ENCODE results near the gene EFNA3.
"Not testable (repeated sequence)": the region's sequence is repeated elsewhere in the genome, so short reads cannot be mapped to it uniquely, and the experiment has no call there.

EFNA3 gene

DNA sequence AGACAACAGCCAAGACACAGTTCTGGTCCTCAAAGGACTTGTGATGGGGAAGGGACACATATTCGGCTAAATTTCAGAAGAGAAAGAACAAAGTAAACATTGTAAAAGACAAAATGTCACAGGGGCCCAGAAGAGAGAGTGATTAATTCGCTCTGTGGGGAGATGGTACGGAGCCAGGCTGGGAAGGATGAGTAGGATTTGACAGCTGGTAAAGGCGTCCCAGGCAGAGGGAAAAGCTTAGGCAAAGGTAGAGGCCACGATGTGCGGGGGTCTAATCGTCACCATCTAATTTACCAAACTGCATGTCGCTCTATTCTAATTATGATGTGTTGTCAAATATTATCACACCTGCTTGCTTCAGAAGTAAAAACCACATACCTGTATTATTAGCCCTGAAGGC, 31.7 kb downstream of the EFNA3 start:
- DNase-seq (ENCODE audit: low read depth in 2 of 2) = no peak

DNA sequence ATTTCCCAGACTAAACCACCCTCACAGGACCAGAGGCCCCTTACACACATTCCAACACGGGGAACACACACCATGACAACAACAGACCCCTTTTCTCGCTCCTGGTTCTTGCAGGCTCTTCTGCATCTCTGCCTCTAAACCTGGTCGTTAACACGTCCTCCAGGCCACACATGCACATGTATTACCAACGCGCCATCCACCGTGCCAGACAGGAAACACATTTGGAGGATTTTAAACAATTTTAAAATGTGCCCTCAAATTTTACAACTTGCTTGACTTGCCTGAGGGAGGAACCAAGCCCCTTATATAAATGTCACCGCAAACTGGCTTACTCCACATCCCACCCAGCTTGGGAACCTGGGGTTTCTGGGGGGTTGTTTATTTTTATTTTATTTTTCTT, 32.2 kb downstream of the EFNA3 start:
- DNase-seq (ENCODE audit: low read depth in 2 of 2) = no peak

DNA sequence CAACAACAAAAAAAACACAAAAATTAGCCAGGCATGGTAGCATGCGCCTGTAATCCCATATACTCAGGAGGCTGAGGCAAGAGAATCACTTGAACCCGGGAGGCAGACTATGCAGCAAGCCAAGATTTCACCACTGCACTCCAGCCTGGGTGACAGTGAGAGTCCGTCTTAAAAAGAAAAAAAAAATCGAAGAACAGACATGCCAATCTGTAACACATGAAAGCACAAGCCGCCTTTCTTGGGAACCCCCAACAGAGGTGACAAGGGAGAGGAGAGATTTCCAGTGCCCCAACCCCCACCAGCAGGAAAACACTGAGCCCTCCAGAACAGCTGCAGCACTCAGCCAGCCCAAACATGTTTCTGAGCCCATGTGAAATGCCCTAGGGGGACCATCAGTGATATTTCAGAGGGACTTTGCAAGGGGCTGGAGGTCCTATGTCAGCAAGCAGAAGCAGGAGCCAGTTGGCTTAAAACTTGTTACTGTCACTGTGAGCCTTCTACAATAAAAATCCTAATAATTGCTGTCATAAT, 34.9 kb downstream of the EFNA3 start:
- DNase-seq (ENCODE audit: low read depth in 2 of 2) = no peak

DNA sequence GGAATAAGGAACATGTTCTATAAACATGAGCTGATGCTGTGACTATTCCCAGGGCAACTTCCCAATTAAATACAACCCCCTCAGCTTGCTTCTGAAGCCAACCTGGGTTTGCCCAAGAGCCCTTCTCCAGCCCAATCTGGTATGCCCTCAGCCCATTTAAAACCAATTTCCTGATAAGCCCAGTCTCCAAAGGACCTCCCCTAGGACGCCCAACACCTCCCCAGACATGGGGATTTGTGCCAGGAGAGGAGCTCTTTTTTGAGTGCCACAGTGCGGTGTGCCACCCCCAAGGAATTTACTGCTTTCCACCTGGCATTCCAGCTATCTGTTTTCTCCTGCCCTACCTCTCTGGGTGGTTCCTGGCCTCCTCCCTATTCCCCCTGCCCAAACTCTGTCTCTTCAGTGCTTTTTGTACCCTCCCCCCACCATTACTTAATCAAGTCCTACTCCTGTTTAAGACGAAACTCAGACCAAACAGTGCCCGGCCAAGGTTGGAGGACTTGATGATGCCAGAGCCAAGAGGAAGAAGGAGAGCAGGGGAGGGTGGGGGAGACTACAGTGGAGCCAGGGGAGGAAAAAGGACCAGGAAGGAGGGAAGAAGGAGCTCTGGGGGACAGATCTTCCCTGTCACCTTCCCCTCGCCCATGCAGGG, 37.6 kb downstream of the EFNA3 start:
- no peak for DNase-seq (ENCODE audit: low read depth in 2 of 2)

DNA sequence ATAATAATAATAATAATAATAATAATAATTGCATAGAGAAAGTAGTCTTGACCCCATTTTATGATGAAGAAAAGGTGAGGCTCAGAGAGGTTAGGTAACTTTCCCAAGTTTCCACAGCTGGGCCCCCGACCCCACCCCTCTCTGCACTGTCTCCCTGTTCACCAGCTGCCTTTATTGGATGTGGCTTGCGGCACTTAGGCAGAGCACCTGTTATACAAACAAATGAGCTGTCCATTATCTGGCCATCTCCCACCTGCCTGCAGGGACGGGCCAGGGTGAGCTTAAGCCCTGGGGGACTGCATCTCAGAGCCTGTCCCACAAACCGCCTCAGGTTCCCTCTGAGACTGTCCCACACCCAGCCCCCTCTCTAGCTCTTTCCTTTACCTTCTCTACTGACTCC, 39.0 kb downstream of the EFNA3 start:
- DNase-seq (ENCODE audit: low read depth in 2 of 2) = no peak

DNA sequence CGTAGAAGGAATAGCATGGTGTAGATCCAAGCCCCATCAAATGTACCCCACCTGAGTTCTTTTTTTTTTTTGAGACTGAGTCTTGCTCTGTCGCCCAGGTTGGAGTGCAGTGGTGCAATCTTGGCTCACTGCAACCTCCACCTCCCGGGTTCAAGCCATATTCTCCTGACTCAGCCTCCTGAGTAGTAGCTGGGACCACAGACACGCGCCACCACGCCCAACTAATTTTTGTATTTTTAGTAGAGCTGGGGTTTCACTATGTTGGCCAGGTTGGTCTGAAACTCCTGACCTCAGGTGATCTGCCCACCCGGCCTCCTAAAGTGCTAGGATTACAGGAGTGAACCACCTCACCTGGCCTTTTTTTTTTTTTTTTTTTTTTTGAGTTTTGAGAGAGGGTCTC, 39.5 kb downstream of the EFNA3 start:
- not testable (repeated sequence) for DNase-seq (ENCODE audit: low read depth in 2 of 2)

DNA sequence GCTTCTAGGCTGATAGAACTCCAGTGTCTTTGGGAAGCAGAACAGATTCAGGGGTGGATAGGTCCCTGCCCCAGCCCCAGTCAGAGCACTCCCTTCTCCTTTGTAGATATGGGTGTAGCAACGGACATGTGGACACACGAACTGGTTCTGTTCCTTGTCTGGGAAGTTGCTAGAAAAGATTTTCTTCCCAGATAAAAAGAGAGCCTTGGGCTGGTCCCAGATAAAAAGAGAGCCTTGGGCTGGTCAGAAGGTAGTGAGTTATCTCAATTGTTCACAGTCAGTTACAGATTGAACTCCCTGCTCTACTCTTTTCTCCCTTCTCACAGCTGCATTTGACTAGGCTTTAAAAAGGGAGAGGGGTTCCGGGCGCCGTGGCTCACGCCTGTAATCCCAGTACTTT, 41.6 kb downstream of the EFNA3 start:
- no peak for DNase-seq (ENCODE audit: low read depth in 2 of 2)

DNA sequence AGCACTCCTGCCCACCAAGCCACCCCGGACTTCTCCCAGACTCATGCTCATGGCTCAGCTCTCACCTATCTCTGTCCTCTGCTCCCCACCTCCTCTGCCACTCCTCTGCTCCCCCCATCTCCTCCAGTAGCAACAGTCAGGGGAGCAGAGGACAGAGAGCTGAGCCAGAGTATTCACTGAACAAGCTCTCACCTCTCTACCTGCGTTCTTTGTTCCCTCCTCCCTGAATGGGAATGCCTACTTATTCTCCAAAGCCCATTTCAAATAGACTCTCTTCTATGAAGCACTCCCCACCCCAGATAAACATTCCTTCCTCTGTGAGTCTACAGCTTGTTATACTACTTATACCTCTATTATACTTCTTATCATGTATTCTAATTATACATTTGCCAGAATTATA, 42.6 kb downstream of the EFNA3 start:
- no peak for DNase-seq (ENCODE audit: low read depth in 2 of 2)

DNA sequence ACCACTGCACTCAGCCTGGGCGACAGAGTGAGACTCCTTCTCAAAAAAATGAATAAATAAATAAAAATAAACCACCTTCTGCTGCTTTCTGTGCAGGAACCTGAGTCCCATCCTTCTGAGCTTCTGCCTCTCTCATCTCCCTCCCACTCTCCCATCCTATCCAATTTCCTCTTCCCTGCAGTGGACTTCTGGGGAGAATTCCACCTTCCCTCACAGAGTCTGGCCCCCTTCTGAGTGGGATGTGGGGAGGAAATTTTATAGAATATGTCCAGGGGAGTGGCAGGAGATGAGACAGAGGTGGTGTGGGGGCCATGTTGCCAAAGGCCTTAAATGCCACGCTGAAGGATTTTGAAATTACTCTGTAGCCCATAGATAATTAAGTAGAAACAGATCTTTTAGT, 43.7 kb downstream of the EFNA3 start:
- no peak for DNase-seq (ENCODE audit: low read depth in 2 of 2)

DNA sequence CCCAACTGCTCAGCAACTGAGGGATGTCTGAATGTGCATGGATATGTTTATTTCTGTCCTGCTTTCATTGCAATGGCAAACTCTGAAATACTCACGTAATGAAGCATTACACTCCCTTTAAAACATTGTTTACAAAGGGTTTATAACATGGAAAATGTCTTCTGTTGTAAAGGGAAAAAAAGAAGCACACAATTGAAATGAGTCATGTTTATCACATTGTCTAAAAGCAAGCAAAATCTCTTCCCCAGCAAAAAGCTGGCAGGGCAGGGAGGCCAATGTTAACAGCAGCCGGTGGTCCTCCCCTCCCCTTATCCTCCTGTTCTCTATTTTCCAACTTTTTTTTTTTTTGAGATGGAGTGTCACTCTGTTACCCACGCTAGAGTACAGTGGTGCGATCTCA, 45.2 kb downstream of the EFNA3 start:
- DNase-seq (ENCODE audit: low read depth in 2 of 2) = no peak

DNA sequence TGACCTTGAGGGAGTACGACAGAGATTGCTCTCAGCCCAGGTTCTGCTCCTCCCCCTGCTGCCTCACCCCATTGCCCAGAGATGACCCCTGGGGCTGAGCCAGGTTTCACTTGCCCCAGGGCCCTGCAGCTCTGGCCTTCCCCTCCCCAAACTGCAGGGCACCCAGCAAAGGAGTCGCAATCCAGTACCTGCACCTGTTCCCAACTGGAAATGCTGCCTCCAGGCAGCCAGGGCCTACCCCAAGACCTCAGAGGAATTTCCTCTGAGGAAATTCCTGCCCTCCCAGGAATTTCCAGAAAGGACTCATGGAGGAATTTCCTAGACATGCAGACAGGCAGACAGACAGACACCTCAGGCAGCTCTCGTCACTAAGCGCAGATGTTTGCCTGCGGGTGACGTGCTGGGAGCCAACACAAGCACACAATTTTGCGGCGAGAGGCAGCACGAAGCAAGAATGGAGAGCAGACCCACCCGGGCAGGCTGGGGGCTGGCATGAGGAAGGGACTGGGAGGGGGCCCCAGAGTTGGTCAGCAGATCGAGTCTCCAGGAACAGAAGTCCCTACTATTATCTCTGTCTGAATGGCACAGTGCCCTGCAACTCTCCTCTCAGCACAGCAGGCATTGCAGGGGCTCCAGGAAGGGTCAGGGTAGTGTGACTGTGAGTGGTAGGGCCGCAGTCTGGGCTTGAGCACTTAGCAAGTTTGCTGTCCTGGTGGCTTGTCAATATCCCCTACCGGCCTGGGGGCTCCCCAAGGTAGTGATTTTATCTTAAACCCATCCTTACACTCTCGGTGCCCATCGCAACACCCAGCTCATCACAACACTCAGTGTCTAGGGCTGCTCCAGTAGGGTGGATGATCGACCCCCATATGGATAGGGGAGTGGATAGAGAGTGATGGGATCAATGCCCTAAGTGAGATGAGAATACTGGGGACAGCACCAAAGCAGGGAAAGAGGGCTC, 46.1 kb downstream of the EFNA3 start:
- no peak for DNase-seq (ENCODE audit: low read depth in 2 of 2)

DNA sequence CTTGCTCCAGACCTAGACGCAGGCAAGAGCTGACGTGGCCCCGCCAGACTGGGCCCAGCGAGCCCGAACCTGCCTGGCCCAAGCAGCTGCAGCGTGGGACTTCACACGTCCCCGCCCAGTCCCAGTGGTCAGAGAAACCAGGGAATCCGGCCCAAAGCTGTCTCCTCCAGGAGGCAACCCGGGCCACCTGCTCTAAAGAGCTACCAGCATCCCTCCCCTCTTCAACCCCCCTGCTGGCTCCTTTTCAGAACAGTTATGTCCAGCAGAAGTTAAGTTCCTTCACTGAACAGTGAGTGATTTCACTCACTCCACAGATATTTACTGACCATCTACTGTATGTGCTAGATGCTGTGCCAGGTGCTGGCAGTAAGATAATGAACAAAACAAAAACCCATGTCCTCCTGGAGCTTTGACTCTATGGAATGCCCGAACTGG, 46.9 kb downstream of the EFNA3 start:
- no peak for DNase-seq (ENCODE audit: low read depth in 2 of 2)

DNA sequence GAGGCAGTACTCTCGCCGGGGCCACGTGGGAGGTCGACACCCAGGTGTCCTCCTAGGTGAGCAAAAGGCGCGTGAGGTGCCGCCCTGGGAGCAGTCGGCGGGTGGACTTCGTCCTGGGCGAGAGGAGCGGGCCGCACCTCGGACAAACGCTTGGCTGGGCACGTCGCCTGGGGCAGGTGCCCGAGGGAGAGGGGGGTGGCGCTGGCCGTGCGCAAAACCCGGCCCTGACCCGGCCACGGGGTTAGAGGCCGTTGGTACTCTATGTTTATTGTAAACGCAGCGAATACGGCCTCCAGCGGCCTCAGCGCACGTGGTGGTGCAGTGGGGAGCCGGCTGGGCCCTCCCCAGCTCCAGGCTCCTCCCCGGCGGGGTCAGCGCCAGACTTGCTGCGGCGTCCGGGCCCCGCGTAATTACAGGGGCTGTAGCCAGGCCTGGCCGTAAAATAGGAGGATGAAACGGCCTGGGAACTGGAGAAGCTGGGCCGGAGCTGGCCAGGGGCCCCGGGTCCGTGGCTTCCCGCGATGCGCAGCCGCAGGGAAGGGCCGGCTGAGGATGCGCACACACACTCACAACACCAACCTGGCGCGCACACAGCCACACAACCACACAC, 47.4 kb downstream of the EFNA3 start:
- DNase-seq (ENCODE audit: low read depth in 2 of 2) = no peak

DNA sequence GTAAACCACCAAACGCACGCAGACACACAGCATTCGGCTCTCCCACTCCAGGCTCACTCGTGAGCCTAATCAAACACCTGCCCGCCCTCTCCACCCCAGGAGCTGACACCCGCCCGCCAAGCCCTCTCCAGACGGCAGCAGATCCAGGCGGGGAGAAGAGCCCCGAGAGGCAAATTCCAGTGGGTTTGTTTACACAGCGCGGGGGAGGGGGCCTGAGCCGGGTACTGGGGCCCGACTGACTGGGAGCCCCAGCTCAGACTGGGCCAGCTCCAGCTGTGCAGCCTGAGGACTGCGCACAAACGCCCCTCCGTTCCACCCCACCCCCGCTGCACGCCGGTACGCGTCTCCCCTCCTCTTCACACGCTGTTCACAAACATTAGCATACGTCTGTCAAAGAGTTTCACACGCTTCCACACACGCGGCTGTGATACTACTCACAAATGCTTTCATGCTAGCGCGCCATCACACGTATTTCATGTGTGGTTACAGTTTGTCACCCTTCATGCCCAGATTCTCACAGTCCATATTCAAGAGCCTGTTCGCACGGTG, 48.0 kb downstream of the EFNA3 start:
- DNase-seq (ENCODE audit: low read depth in 2 of 2) = no peak

DNA sequence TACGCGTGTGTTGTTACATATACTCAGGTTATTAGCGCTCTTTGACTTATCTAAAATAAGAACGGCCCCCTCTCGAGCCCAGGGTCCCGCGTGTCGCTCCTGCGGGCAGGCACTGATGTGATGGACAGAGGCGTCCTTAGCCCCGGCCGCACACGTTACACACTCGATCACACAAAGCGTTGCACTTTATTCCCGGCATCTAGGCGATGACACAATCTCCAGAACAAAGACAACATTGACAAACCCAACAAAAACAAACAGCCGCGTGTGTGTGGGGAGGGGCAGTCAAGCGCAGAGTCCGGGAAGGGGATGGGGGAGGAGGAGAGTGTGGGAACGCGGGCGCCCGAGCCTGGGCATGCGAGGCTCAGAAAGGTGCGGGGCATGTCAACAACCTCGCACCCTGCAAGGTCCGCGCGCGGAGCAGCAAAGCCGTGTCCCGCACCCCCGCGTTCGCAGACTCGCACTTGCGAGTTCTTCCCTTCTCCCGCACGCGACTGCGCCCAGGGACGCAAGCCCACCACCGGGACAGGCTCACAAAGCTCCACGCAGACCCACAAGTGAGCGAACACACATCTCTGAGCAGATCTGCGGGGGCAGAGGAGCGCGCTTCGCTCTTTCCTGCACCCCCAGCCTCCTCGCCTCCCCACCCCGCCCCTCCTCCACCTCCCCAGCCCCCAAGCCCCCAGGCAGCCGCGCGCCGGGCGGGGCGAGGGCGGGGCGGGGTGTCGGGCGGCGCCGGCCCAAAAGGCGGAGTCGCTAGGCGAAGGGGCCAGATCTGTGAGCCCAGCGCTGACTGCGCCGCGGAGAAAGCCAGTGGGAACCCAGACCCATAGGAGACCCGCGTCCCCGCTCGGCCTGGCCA, 48.7 kb downstream of the EFNA3 start, which contains the start of gene EFNA1:
TSS of gene EFNA1 (plus strand) at position 772 of the 862 bp plus-strand sequence. CDS start 102 bp downstream, outside the sequence.
- no peak for DNase-seq (ENCODE audit: low read depth in 2 of 2)

DNA sequence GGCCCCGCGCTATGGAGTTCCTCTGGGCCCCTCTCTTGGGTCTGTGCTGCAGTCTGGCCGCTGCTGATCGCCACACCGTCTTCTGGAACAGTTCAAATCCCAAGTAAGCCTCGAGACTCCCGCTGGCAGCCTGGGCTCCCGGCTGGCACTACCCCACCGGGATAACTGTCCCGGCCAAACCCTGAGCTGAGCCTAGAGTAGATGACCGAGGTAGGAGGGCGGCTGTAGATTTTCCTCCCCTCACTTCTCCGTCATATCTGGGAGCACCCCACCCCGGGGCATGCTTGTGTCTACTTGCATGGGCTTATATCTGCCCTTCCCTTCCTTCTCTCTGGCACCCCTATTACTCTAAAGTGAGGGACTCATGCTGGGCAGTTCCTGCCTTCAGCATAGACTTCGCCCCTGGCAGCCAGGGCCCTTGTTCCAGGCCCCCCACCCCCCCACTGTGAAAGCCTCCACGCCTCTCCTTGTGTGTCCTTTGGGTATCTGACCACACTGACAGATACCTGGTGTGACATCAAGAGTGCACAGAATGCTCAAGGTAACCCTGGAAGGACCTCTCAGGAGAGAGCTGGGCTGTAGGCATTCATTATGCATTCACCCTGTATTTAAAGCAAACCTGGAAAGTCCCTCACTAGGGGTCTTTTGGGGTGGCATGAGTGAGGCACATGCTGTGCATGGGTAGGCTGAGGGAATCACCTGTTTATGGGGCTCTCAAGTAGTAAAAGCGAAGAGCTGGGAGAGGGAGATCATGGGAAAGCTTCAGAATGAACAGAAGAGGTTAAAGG, 49.5 kb downstream of the EFNA3 start:
- no peak for DNase-seq (ENCODE audit: low read depth in 2 of 2)

DNA sequence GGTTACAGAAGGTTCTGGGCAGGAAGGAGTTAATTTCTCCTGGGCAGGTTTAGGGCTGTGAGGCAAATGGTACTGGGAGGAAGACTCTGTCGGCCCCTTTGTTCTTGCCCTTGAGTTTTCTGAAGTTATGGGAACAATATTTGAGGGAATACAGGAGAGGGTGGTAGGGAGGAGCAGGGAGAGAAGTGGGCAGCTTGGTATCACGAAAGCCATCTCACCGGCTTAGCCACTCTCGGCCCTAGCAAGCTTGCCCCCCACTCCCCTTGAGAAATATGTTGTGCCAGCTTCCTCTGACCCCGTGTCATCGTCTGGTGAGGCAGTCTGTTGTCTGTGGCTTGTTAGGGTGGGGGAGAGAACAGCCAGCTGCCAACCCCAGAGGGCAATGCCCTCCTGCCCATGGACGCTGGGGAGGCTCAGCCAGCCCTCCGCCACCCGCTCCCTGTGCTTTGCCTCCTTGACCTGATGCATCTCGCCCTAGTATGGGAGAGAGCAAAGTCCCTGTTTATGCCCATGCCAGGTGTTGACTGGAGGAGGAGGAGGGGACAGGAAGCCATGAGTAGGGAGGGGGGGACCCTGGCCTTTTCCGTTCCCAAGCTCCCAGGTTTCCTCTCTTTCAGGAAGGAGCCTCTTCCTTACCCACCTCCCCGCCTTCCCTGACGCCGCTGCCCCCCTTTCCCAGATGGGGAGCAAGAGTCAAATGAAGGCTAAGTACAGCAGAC, 50.3 kb downstream of the EFNA3 start:
- DNase-seq (ENCODE audit: low read depth in 2 of 2) = no peak

DNA sequence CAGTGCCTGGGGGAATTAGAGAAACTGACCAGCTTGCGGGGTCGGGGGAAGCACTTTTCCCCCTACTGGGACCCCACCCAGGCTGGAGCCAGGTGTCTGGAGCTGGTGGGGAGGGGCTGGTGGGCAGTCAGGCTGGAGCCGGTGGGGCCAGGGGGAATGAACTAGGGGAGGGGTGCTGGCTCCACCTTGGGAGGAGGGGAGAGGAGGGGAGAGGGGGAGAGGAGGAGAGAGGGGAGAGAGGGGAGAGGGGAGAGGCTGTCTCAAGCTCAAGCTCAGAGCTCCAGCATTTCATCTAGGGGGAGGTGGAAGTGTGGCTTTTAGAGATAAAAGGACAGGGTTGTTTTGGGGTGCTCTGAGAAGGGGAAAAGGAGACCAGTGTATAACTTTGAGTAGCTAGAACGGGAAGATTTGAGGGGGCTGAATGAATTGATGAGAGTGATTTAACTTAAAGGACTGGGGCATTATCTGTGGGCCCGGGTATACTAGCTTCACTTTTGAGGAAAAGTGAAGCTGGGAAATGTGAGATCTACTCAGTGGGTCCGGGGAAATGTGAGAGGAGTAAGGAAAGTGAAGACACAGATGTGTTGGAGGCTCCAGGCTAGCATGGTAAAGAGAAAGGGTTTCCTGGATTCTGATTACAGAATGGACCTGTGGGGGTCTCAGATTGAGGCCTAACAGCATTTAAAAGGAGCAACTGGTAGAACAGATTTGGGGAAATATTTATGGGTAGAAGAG, 51.8 kb downstream of the EFNA3 start:
- no peak for DNase-seq (ENCODE audit: low read depth in 2 of 2)

DNA sequence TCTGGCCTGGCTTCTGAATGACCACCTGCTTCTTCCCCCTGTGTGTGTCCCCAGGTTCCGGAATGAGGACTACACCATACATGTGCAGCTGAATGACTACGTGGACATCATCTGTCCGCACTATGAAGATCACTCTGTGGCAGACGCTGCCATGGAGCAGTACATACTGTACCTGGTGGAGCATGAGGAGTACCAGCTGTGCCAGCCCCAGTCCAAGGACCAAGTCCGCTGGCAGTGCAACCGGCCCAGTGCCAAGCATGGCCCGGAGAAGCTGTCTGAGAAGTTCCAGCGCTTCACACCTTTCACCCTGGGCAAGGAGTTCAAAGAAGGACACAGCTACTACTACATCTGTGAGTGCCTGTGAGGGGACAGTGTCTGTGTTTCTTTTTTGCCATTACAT, 52.6 kb downstream of the EFNA3 start:
- no peak for DNase-seq (ENCODE audit: low read depth in 2 of 2)
